ENCODE results near the gene ENO4. TPM values are rescaled to one million over a fixed set of nuclear protein-coding genes. Genes with fewer than 3 reads are reported as not detected.

The ENO4 gene
- total and polyA plus RNA-seq, 10 of the 15 experiments (the other 5 are each of a cell fraction or from before 2014, with no cell fraction given): 0.12 to 0.37 (median 0.18) TPM; not detected in 7

GRCh38 chr10:116853701-116854100, 4.4 kb downstream of the ENO4 start:
- ATAC-seq (no peak), FAIRE-seq (no peak), DNase-seq (ENCODE audit: low read depth, low spot score) (no peak)
- intact Hi-C loops (cut with micrococcal nuclease; ENCODE audit: unreplicated experiment): no loop called here
- Histone ChIP-seq H3K4me3 (no peak overlapping the region), H3K36me3 (ENCODE audit: control insufficient read depth in 2 of 2, insufficient read depth in 2 of 2, low read length in 1 of 2) (no peaks in the 10 kb centered on the region), H3K27ac (ENCODE audit: control insufficient read depth, insufficient read depth) (no peak overlapping the region), H3K79me2 (ENCODE audit: control insufficient read depth, insufficient read depth, low read length) (no peaks in the 10 kb centered on the region; the same call in 1 of the 2 replicates), H3K27me3 (replicated peaks in 1 of 2; ENCODE audit: control insufficient read depth in 2 of 2, insufficient read depth in 2 of 2, low read length in 1 of 2) (no peaks in the 10 kb centered on the region; a peak in 1 of 4 replicates), H3K4me2 (ENCODE audit: control insufficient read depth, insufficient read depth) (no peak overlapping the region), H3K9ac (ENCODE audit: control insufficient read depth, insufficient read depth, low read length) (no peak overlapping the region), H4K20me1 (ENCODE audit: control insufficient read depth, insufficient read depth) (no peaks in the 10 kb centered on the region), H2AFZ (ENCODE audit: control insufficient read depth, low read depth, low read length) (no peak overlapping the region), H3K9me3 (replicated peaks; ENCODE audit: control insufficient read depth, insufficient read depth, low read length) (no peaks in the 10 kb centered on the region), H3K4me1 (ENCODE audit: control insufficient read depth, insufficient read depth, low read length) (peaks cover 5% of the 10 kb centered on the region)
- POLR2A ChIA-PET: interaction anchor here (0.6 kb wide), 3 partner anchors 21 to 1130 kb away, joined by 3 to 6 read pairs (median 3); no protein-coding TSS in a partner anchor
- TF ChIP-seq CEBPZ (IDR thresholded peaks at IDR 0.05; ENCODE audit: low read depth, low read length) (no peak), MEF2A (IDR thresholded peaks at IDR 0.05; ENCODE audit: insufficient read depth, low read depth, low read length) (no peak), CHD4 (IDR thresholded peaks at IDR 0.05) (no peak), SRF (IDR thresholded peaks at IDR 0.05; ENCODE audit: low read depth in 2 of 2, low read length in 2 of 2) (no peak), EED (IDR thresholded peaks at IDR 0.05; ENCODE audit: low read depth) (no peak), USF2 (IDR thresholded peaks at IDR 0.05; ENCODE audit: borderline replicate concordance, low read depth, low read length) (no peak), MTA3 (IDR thresholded peaks at IDR 0.05; ENCODE audit: borderline replicate concordance, low read length) (no peak), ELK1 (IDR thresholded peaks at IDR 0.05; ENCODE audit: low read depth, low read length) (no peak)
- SMC1A ChIA-PET (ENCODE audit: uncharacterized antibody, unreplicated experiment): no interaction called here
- 44% methylated on average over 4 of the region's 4 CpGs for WGBS (ENCODE audit: insufficient coverage, insufficient replicate concordance, low lambda C conversion rate, missing lambda C conversion rate)
- in situ Hi-C loops (cut with MboI): no loop called here
- RAD21 ChIA-PET (ENCODE audit: unreplicated experiment): no interaction called here
- BruUV-seq (replicated peaks): no TSS peak
- CTCF ChIA-PET: interaction anchor here (1.1 to 2.2 kb wide), 3 partner anchors 43 to 314 kb away, joined by 3 to 7 read pairs (median 4); no protein-coding TSS in a partner anchor
